ENCODE measurements around the gene SH3D19. TPM values are rescaled to one million over a fixed set of nuclear protein-coding genes. Genes with fewer than 3 reads are reported as not detected.

The SH3D19 gene
- total and polyA plus RNA-seq, 12 donors: 32.4 to 175 (median 116) TPM

GRCh38 chr4:151356510-151356909 is 31.1 kb upstream of the SH3D19 start:
- no peaks in the 10 kb centered on the region for H3K27me3 ChIP-seq
- H3K9me3 ChIP-seq: no peaks in the 10 kb centered on the region
- no peak overlapping the region for H3K4me3 ChIP-seq
- intact Hi-C loops (cut with DNase I): loop anchor here in 3 of 10 donors (10.0 kb wide), 3 partner anchors 72 to 248 kb away; partner anchors contain the start of gene PRSS48 (in 1 of the 3)
- no peaks in the 10 kb centered on the region for H3K36me3 ChIP-seq
- TF ChIP-seq, protein P1, sequence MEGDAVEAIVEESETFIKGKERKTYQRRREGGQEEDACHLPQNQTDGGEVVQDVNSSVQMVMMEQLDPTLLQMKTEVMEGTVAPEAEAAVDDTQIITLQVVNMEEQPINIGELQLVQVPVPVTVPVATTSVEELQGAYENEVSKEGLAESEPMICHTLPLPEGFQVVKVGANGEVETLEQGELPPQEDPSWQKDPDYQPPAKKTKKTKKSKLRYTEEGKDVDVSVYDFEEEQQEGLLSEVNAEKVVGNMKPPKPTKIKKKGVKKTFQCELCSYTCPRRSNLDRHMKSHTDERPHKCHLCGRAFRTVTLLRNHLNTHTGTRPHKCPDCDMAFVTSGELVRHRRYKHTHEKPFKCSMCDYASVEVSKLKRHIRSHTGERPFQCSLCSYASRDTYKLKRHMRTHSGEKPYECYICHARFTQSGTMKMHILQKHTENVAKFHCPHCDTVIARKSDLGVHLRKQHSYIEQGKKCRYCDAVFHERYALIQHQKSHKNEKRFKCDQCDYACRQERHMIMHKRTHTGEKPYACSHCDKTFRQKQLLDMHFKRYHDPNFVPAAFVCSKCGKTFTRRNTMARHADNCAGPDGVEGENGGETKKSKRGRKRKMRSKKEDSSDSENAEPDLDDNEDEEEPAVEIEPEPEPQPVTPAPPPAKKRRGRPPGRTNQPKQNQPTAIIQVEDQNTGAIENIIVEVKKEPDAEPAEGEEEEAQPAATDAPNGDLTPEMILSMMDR (IDR thresholded peaks at IDR 0.05): no peak
- 87 to 91% methylated on average over 1 of the region's 1 CpG for WGBS, 2 donors
- no peak overlapping the region for H3K27ac ChIP-seq
- H3K4me1 ChIP-seq: no peaks in the 10 kb centered on the region
- DNase-seq (no peak), ATAC-seq (no peak)

DNA sequence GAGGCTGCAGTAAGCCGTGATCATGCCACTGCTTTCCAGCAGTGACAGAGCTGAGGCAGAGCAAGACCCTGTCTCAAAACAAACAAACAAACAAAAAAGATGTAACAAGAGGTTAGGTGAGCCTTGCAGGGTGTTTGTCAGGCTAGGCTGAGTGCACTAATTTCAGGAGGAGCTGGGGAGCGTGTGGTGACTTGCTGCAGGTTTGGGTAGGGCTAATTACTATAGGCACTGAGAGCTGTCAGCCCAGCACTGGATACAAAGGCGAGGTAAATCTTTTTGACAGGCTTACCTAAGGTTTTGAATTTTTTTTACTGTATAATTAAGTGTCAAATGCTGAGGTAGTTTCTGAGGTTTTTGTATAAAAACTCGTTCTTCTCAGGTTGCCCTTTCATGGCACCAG is 29.8 kb upstream of the SH3D19 start:
- TF ChIP-seq, protein P1 (IDR thresholded peaks at IDR 0.05): no peak
- no peak for DNase-seq

GRCh38 chr4:151347490-151348235 is 22.3 kb upstream of the SH3D19 start:
- TF ChIP-seq, protein P1 (IDR thresholded peaks at IDR 0.05): no peak
- no peaks in the 10 kb centered on the region for H3K4me1 ChIP-seq
- H3K27ac ChIP-seq: no peak overlapping the region
- intact Hi-C loops (cut with DNase I): loop anchor here in 2 of 10 donors (10.0 kb wide), 2 partner anchors 213 to 233 kb away; no protein-coding TSS in a partner anchor
- no peaks in the 10 kb centered on the region for H3K27me3 ChIP-seq
- whole genome bisulfite sequencing, 2 donors: 68 to 80% methylated on average over 9 of the region's 9 CpGs
- no peaks in the 10 kb centered on the region for H3K9me3 ChIP-seq
- H3K36me3 ChIP-seq: no peaks in the 10 kb centered on the region
- H3K4me3 ChIP-seq: no peak overlapping the region
- DNase-seq: no peak
- ATAC-seq: no peak

More for the DNA sequence above, 29.8 kb upstream of the SH3D19 start:
- ATAC-seq: no peak
- intact Hi-C loops (cut with DNase I): loop anchor here in 3 of 10 donors (10.0 kb wide), 3 partner anchors 70 to 250 kb away; partner anchors contain the start of gene PRSS48 (in 1 of the 3)
- no peaks in the 10 kb centered on the region for H3K36me3 ChIP-seq
- 82 to 88% methylated on average over 4 of the region's 4 CpGs for WGBS, 2 donors
- H3K9me3 ChIP-seq: no peaks in the 10 kb centered on the region
- H3K27me3 ChIP-seq: no peaks in the 10 kb centered on the region
- no peak overlapping the region for H3K27ac ChIP-seq
- no peak overlapping the region for H3K4me3 ChIP-seq
- no peaks in the 10 kb centered on the region for H3K4me1 ChIP-seq

- TF ChIP-seq, protein P1 (IDR thresholded peaks at IDR 0.05): no peak
- Histone ChIP-seq H3K4me1 (no peaks in the 10 kb centered on the region), H3K27me3 (no peaks in the 10 kb centered on the region), H3K9me3 (no peaks in the 10 kb centered on the region), H3K27ac (no peak overlapping the region), H3K36me3 (no peaks in the 10 kb centered on the region), H3K4me3 (no peak overlapping the region)
- 98 to 99% methylated on average over 2 of the region's 2 CpGs for WGBS, 2 donors
- ATAC-seq (no peak), DNase-seq (no peak)
- intact Hi-C loops (cut with DNase I): loop anchor here in 2 of 10 donors (10.0 kb wide), 2 partner anchors 210 to 230 kb away; no protein-coding TSS in a partner anchor
Observed at GRCh38 chr4:151344948-151345347, 19.5 kb upstream of the SH3D19 start.

Measured in heart right ventricle (tissue), 16 donors.